GM18519 (cell line): ENCODE data around the gene CRYGN.

Experiments used
- ATAC-seq: cut with Tn5 transposase; IDR thresholded peaks from one replicate; pipeline ENCODE4 v1.9.1; 2021; ENCODE audit warnings: mild to moderate bottlenecking, moderate library complexity; ENCODE audit not compliant: unreplicated experiment, low FRiP score

CRYGN gene, protein sequence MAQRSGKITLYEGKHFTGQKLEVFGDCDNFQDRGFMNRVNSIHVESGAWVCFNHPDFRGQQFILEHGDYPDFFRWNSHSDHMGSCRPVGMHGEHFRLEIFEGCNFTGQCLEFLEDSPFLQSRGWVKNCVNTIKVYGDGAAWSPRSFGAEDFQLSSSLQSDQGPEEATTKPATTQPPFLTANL

GRCh38 chr7:151439855-151440798 is at the start of gene CRYGN:
TSS of gene CRYGN (minus strand) at chr7:151440141. CDS start at chr7:151439917, 224 bp downstream.
- no peak for ATAC-seq

- no peak for ATAC-seq
Measured at GRCh38 chr7:151489498-151489897, 49.6 kb upstream of the CRYGN start.

GRCh38 chr7:151488096-151488495 is 48.2 kb upstream of the CRYGN start:
- ATAC-seq: no peak

GRCh38 chr7:151487228-151487627 is 47.3 kb upstream of the CRYGN start:
- no peak for ATAC-seq

- ATAC-seq: no peak
Measured at GRCh38 chr7:151486074-151486473, 46.1 kb upstream of the CRYGN start.

GRCh38 chr7:151484971-151485707 is 45.2 kb upstream of the CRYGN start:
- no peak for ATAC-seq

DNA sequence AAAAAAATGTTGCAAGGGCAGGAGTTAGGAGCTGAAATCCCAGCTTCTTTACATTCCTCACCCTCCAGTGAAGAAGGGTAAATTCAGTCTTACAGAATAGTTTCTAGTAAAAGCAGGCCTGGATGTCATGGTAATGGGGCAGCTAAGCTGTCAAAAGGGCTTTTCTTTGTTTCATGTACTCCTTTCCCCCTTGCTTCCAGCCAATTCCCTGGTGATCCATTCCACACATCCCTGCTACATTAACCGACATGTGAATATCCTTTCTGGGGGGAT is 43.7 kb upstream of the CRYGN start:
- no peak for ATAC-seq

DNA sequence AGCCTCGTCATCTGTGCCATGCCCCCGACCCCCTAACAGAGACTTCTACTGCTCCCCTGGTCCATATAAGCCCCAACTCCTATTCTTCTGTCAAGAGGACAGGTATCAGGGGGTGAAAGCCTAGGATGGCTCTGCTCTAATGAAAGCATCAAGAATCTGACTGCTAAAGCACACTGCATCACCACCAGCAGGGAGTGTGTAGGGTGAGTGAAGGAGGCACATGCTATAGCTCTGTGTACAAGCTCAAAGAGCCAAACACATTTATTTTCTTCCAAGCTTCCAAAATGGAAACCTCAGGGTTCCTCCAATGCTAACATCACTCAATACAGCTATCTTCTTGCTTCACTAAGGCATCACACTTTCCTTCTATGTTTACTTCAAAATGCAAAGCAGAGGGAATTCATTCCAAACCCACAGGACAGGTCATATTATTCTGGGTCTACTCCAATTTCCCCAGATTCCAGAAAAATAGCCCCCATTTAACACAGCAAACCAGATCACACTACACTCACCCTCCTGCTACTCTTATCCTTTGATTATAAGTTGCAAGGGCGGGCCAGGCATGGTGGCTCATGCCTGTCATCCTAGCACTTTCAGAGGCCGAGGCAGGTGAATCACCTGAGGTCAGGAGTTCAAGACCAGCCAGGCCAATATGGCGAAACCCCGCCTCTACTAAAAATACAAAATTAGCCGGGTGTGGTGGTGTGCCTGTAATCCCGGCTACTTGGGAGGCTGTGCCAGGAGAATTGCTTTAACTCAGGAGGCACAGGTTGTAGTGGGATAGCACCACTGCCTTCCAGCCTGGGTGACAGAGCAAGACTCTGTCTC is 43.2 kb upstream of the CRYGN start:
- ATAC-seq: no peak

GRCh38 chr7:151481650-151482505 is 41.9 kb upstream of the CRYGN start:
- peak; percentile 48 for ATAC-seq

DNA sequence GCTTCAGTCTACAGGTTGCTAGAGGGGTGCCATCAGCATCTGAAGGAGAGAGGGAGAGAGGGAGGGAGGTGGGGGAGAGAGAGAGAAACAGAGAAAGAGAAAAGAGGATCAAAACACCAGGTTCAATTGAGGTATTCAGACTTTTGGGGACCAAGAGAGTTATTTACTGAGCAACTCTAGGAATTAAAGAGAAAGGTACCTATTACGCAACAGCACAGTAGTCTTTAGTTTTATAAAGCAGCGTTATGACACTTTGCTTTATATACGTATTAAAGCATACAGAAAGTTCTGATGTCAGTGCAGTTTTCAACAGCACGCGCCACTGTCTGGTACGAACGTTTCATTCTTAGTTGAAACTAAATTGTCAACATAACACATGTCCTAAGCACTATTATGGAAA is 37.9 kb upstream of the CRYGN start:
- no peak for ATAC-seq

GRCh38 chr7:151472644-151473380 is 32.9 kb upstream of the CRYGN start:
- ATAC-seq: peak; percentile 37

- no peak for ATAC-seq
Measured at GRCh38 chr7:151470711-151471110, 30.8 kb upstream of the CRYGN start.

DNA sequence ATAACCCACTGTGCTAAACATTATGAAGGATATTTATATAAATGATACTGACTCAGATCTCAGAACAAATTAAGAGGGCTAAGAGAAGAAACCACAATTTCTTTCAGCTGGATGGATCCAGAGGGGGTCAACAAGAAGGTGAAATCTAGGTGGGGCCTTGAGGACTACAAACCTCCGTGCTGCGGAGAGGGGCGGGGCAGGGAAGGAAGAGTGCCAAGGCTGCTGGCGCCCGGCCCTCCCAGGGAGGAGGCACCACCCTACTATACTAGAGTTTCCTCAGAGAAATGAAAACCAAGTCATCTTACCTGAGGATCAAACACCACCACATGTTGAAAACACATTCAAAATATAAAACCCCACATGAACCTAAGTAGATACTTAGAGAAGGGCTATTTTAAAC is 29.3 kb upstream of the CRYGN start:
- no peak for ATAC-seq

DNA sequence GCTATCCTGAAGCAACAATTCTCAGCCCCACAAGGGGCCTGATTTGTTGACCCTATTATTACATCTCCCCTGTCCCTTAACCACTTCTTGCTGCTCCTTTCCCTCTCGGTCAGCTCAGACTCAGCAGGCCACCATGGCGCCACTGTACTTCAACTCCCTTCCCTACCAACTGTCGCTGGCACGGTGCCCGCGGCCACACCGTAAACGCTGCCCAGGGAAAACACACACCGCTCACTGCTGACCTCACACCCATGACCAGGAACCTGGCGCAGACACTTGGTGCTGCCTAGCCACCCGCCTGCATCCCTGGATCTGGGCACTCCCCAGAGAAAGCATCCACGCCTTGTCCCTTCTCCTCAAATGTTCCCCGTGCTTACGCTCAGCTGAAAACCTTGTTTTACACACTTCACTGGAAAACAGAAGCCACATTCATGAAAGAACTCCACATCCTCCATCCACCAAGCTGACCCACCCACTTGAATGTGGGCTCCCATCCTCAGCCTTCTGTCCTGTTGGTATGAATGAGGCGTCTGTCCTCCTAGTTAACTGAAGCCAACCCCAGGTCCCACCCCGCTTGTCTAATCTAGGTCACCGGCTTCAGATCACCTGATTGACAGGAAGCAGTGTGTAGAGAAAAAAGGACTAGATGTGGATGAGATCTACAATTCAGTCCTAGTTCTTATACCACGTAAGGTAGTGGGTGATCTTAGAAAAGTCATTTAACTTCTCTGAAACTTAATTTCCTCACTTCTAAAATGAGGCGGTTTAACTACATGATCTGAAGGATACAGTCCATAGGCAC is 28.5 kb upstream of the CRYGN start:
- ATAC-seq: no peak

GRCh38 chr7:151465169-151465568 is 25.2 kb upstream of the CRYGN start:
- ATAC-seq: no peak

- no peak for ATAC-seq
Measured at GRCh38 chr7:151462306-151462779, 22.4 kb upstream of the CRYGN start.

DNA sequence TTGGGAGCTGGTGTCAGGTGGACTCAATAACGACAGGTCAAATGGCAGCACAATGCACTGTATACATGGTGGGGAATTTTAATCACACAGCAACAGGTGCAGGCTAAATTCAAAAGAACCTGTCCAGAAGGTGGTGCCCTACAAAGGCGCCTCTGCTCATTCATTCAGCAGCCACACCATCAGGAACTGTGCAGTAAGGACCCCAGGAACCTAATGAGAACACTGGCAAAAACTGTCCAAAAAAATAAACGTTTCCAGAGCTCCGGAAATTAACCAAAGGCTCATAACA is 21.9 kb upstream of the CRYGN start:
- no peak for ATAC-seq
